NB4 (cell line): Measurements from ENCODE around the gene OR2Y1.

ENCODE experiments used
- DNase-seq: peaks from one replicate; pipeline ENCODE4 v3.0.0; 2010; ENCODE audit warnings: low read depth
- H3K4me3 ChIP-seq: one replicate; pipeline ENCODE4 v1.5.1; 2011; ENCODE audit warnings: mild to moderate bottlenecking, low read depth, low read length, moderate library complexity
- CTCF ChIP-seq: IDR thresholded peaks from one replicate; pipeline ENCODE4 v1.5.1; 2012; ENCODE audit warnings: low read depth, low read length
- MAX ChIP-seq: IDR thresholded peaks from 2 replicates; pipeline ENCODE4 v1.6.1; 2011; ENCODE audit warnings: low read depth, low read length
- MYC ChIP-seq: IDR thresholded peaks from 2 replicates; pipeline ENCODE4 v1.6.1; 2011; ENCODE audit warnings: low read depth, low read length
- POLR2A ChIP-seq: IDR thresholded peaks from 2 replicates; pipeline ENCODE4 v1.6.1; 2011; ENCODE audit warnings: mild to moderate bottlenecking; ENCODE audit not compliant: insufficient read length; ENCODE audit errors: extremely low read depth

OR2Y1 gene

DNA sequence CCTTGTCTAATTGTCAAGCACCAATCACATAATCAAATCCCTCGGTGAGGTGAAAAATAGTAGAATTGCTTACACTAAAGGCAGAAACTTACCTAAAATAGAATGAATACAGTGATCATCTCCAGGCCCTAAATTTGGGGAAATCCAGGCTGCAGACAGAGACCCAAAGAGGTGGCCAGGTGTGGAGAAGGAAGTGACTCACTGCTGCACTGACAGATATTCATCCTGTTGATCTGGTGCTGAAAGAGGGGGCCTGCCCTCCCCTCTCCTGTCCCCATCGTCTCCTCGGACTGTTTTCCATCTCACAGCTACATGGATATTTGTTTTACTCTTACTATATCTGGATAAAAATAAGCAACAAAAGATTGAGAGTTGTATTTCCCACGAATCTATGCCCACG, 15.9 kb downstream of the OR2Y1 start:
- TF ChIP-seq MYC: no peak
- no peak for TF ChIP-seq CTCF
- no peak for TF ChIP-seq MAX
- no peak for TF ChIP-seq POLR2A
- DNase-seq: no peak
- H3K4me3 ChIP-seq: no peak overlapping the region

DNA sequence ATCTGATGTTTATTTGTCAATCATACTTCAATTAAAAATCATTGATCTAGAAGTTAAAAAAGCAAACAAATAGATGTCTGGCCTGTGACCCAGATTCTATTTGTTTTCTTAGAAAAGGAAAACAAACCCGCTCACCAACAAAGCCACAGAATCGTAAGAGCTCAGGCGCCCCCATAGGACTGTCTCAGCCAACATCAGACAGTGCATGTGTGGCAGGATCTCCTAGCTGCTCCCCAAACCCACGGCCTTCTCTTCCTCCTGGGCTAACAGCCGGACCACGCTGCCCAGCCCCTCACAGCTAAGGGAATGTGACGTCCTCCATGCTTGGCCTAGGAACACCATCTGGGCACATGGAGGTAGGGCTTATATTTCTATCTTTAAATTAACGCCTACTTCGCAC, 19.4 kb downstream of the OR2Y1 start:
- H3K4me3 ChIP-seq: no peak overlapping the region
- TF ChIP-seq MYC (no peak), POLR2A (no peak), MAX (no peak), CTCF (no peak)
- no peak for DNase-seq

- H3K4me3 ChIP-seq: no peak overlapping the region
- TF ChIP-seq CTCF: no peak
- no peak for TF ChIP-seq MAX
- no peak for TF ChIP-seq POLR2A
- TF ChIP-seq MYC: no peak
- DNase-seq: no peak
Measured at GRCh38 chr5:180719781-180720180, 20.1 kb downstream of the OR2Y1 start.

- peak; percentile 43 for DNase-seq
- TF ChIP-seq CTCF (peak; percentile 70), MYC (no peak)
- no peak overlapping the region for H3K4me3 ChIP-seq
Measured at GRCh38 chr5:180718810-180719453, 20.9 kb downstream of the OR2Y1 start.

GRCh38 chr5:180717989-180718388, 21.9 kb downstream of the OR2Y1 start:
- TF ChIP-seq CTCF (no peak), POLR2A (no peak), MYC (no peak), MAX (no peak)
- DNase-seq: no peak
- H3K4me3 ChIP-seq: no peak overlapping the region

DNA sequence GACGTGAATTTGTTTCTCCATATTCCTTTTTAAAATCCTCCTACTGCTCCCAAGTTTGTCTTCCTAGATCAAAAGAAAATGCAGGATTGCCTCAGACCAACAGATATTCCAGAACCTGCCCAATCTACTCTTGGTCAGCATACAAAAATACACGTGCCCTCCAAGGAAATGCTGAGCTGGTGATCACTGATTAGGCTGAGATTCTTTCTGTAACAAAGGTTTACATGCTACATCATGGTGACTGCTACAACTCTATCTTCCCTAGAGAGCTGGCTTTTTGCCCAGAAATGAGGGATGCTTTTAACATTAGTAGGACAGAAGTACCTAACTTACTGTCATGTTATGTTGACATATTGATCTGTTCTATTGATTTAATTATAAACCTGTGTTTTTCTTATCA, 35.5 kb downstream of the OR2Y1 start:
- no peak for DNase-seq
- H3K4me3 ChIP-seq: no peak overlapping the region
- TF ChIP-seq POLR2A (no peak), MYC (no peak), MAX (no peak), CTCF (no peak)
